Suprapubic skin (tissue), 3 donors: ENCODE results near the gene KDM2A.

ENCODE experiments used
- POLR2A ChIP-seq, 2 donors: fragments of 450-650 bp; IDR thresholded peaks; one replicate each; pipeline ENCODE4 v1.6.1; 2017; ENCODE audit warnings: antibody characterized with exemption in 2 of 2, mild to moderate bottlenecking in 2 of 2, moderate library complexity in 2 of 2
- TF ChIP-seq, protein P1 (sequence below), 2 donors: fragments of 200-600 bp in 1 of 2; fragments of 450-650 bp in 1 of 2; sonication (generic) in 1 of 2; IDR thresholded peaks; one replicate each; pipeline ENCODE4 v1.5.1; 2016 to 2019; ENCODE audit warnings: antibody characterized with exemption in 2 of 2, mild to moderate bottlenecking in 1 of 2, moderate library complexity in 1 of 2

DNA sequence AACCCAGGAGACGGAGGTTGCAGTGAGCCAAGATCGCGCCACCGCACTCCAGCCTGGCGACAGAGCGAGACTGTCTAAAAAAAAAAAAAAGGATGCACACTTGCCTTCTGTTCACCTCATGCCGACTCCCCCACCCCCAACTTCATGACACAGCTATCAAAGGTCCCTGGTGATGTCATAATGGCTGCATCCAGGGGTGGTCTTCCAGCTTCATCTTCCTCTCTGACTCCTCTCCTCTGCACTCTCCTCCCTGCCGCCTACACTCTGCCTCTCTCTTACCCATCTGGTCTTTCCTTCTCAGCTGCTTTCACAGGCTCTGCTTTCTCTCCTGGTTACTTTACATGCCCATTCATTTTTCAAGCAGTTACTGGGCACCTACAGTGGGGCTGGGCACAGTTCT, 16.4 kb upstream of the KDM2A start:
- TF ChIP-seq, protein P1, sequence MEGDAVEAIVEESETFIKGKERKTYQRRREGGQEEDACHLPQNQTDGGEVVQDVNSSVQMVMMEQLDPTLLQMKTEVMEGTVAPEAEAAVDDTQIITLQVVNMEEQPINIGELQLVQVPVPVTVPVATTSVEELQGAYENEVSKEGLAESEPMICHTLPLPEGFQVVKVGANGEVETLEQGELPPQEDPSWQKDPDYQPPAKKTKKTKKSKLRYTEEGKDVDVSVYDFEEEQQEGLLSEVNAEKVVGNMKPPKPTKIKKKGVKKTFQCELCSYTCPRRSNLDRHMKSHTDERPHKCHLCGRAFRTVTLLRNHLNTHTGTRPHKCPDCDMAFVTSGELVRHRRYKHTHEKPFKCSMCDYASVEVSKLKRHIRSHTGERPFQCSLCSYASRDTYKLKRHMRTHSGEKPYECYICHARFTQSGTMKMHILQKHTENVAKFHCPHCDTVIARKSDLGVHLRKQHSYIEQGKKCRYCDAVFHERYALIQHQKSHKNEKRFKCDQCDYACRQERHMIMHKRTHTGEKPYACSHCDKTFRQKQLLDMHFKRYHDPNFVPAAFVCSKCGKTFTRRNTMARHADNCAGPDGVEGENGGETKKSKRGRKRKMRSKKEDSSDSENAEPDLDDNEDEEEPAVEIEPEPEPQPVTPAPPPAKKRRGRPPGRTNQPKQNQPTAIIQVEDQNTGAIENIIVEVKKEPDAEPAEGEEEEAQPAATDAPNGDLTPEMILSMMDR (IDR thresholded peaks at IDR 0.05): no peak
- no peak for TF ChIP-seq POLR2A (IDR thresholded peaks at IDR 0.05)
